K562 (cell line): ENCODE data around the gene TMEM95. TPM values are rescaled to one million over a fixed set of nuclear protein-coding genes. Genes with fewer than 3 reads are reported as not detected.

Source experiments
- ATAC-seq: fragments of 200-7000 bp; cut with Tn5 transposase; 3 replicates; pipeline ENCODE4 v1.9.1; 2020; ENCODE audit warnings: moderate library complexity
- BruUV-seq: library from RNA; stranded (reverse); fragments of 400-500 nt; replicated peaks from 2 replicates; lab custom pipeline; 2021; lab: Mats Ljungman, UMichigan
- CTCF ChIA-PET: fragments of 300-600 bp; formaldehyde crosslinking; extraction: SDS; loops from one replicate; lab custom pipeline; 2021; ENCODE audit warnings: low intra/inter-chr PET ratio; lab: Yijun Ruan, JAX
- POLR2A ChIA-PET: fragments of 300-600, 350-650 bp; sonication (Branson Sonifier 250); formaldehyde crosslinking; extraction: SDS; loops from one replicate; lab custom pipeline; 2021; ENCODE audit warnings: antibody characterized with exemption, inconsistent platforms; lab: Yijun Ruan, JAX
- DNase-seq, 4 experiments: peaks; one replicate each; pipeline versions ENCODE4 v3.0.0 to v3.0.0-alpha.2; 2011 to 2018; ENCODE audit warnings: low spot score in 3 of 4, mixed read lengths in 3 of 4; ENCODE audit errors: extremely low read depth in 1 of 4
- FAIRE-seq: peaks from 2 replicates; lab custom pipeline; 2011; peaks lifted over from hg19 to GRCh38; lab: Jason Lieb, UNC
- H2AFZ ChIP-seq: 2 replicates; pipeline ENCODE4 v1.6.0; 2011; ENCODE audit warnings: low read depth, low read length, control low read depth, inconsistent platforms
- H3K27ac ChIP-seq: fragments of 200-600 bp; 3 replicates; pipeline ENCODE4 v1.8.0; 2011; ENCODE audit warnings: low read depth, mild to moderate bottlenecking, control low read depth, inconsistent platforms, low read length, moderate library complexity, mixed read lengths; ENCODE audit errors: extremely low read depth
- H3K27me3 ChIP-seq, 2 experiments: fragments of 300-600 bp in 1 of 2; 2 replicates in 1 of 2; 3 replicates in 1 of 2; pipeline versions ENCODE4 v1.6.0 to v1.8.0; 2011; ENCODE audit warnings: inconsistent platforms in 2 of 2, low read length in 2 of 2, mild to moderate bottlenecking in 1 of 2, mixed read lengths in 1 of 2, moderate library complexity in 1 of 2; ENCODE audit not compliant: control insufficient read depth in 2 of 2, insufficient read depth in 2 of 2
- H3K36me3 ChIP-seq: fragments of 300-600 bp; 3 replicates; pipeline ENCODE4 v1.8.0; 2011; ENCODE audit warnings: mild to moderate bottlenecking, low read length, inconsistent platforms; ENCODE audit not compliant: control insufficient read depth, insufficient read depth
- H3K4me1 ChIP-seq, 2 experiments: fragments of 200-600 bp in 1 of 2; replicated peaks in 1 of 2; 2 replicates in 1 of 2; 3 replicates in 1 of 2; pipeline versions ENCODE4 v1.5.1 to v1.8.0; 2011; ENCODE audit warnings: inconsistent platforms in 2 of 2, low read length in 2 of 2, mild to moderate bottlenecking in 1 of 2, mixed read lengths in 1 of 2, moderate library complexity in 1 of 2; ENCODE audit not compliant: control insufficient read depth in 2 of 2, insufficient read depth in 2 of 2
- H3K4me2 ChIP-seq: 2 replicates; pipeline ENCODE4 v1.6.1; 2011; ENCODE audit warnings: low read length, control low read depth, inconsistent platforms, mixed read lengths; ENCODE audit not compliant: insufficient read depth
- H3K4me3 ChIP-seq: fragments of 200-600 bp; sonication (generic), shearing (Covaris generic); 2 replicates; pipeline ENCODE4 v1.5.1; 2016; ENCODE audit warnings: control low read depth, inconsistent platforms
- H3K79me2 ChIP-seq: fragments of 200-600 bp; 3 replicates; pipeline ENCODE4 v1.8.0; 2011; ENCODE audit warnings: low read length, inconsistent platforms; ENCODE audit not compliant: control insufficient read depth, insufficient read depth
- H3K9ac ChIP-seq, 2 experiments: 2 replicates each; pipeline versions ENCODE4 v1.6.0 to v1.6.1; 2011; ENCODE audit warnings: low read depth in 2 of 2, low read length in 2 of 2, control low read depth in 1 of 2, inconsistent platforms in 1 of 2, mild to moderate bottlenecking in 1 of 2, mixed read lengths in 1 of 2; ENCODE audit not compliant: insufficient read depth in 1 of 2
- H3K9me1 ChIP-seq: one replicate; pipeline ENCODE4 v1.6.0; 2011; ENCODE audit warnings: inconsistent platforms, mild to moderate bottlenecking, low read length, moderate library complexity; ENCODE audit not compliant: control insufficient read depth, insufficient read depth
- H3K9me3 ChIP-seq: replicated peaks from 2 replicates; pipeline ENCODE4 v1.5.1; 2011; ENCODE audit warnings: low read depth, low read length, inconsistent platforms; ENCODE audit not compliant: control insufficient read depth, insufficient read depth
- H4K20me1 ChIP-seq: replicated peaks from 2 replicates; pipeline ENCODE4 v1.6.1; 2011; ENCODE audit warnings: low read length, inconsistent platforms, mixed read lengths; ENCODE audit not compliant: control insufficient read depth, insufficient read depth
- CBX8 ChIP-seq: fragments of 200-600 bp; sonication (generic); IDR thresholded peaks from 2 replicates; pipeline ENCODE4 v1.6.1; 2012; ENCODE audit warnings: borderline replicate concordance, mixed run types, low read depth, mild to moderate bottlenecking, moderate library complexity, mixed read lengths, low read length, control low read depth, inconsistent platforms; ENCODE audit not compliant: poor library complexity, severe bottlenecking; ENCODE audit errors: extremely low read depth
- EWSR1 ChIP-seq: fragments of 450-650 bp; IDR thresholded peaks from 2 replicates; pipeline ENCODE4 v1.6.1; 2018; ENCODE audit warnings: borderline replicate concordance, mild to moderate bottlenecking, low read depth, moderate library complexity; ENCODE audit not compliant: partially characterized antibody
- GABPB2 ChIP-seq: fragments of 250-450 bp; sonication (Bioruptor Pico); conservative IDR thresholded peaks from 2 replicates; pipeline ENCODE4 v1.5.1; 2021; ENCODE audit warnings: mild to moderate bottlenecking
- GATAD2A ChIP-seq: fragments of 450-650 bp; IDR thresholded peaks from 2 replicates; pipeline ENCODE4 v1.6.1; 2017
- HDAC2 ChIP-seq: fragments of 450-650 bp; IDR thresholded peaks from 2 replicates; pipeline ENCODE4 v1.6.1; 2016; ENCODE audit warnings: mild to moderate bottlenecking
- KLF10 ChIP-seq: fragments of 250-450 bp; sonication (Bioruptor Pico); IDR thresholded peaks from 2 replicates; pipeline ENCODE4 v1.6.1; 2021; ENCODE audit warnings: matching md5 sums
- KLF13 ChIP-seq: fragments of 450-650 bp; IDR thresholded peaks from 2 replicates; pipeline ENCODE4 v1.6.1; 2016; ENCODE audit warnings: missing genetic modification characterization, low read depth, mild to moderate bottlenecking, missing compliant biosample characterization, moderate library complexity, borderline replicate concordance
- KLF16 ChIP-seq: IDR thresholded peaks from 2 replicates; pipeline ENCODE4 v1.6.1; 2016; ENCODE audit warnings: antibody characterized with exemption
- MEF2A ChIP-seq: IDR thresholded peaks from 2 replicates; pipeline ENCODE4 v1.6.1; 2011; ENCODE audit warnings: low read depth, mild to moderate bottlenecking, low read length, moderate library complexity; ENCODE audit not compliant: control insufficient read depth
- PML ChIP-seq: IDR thresholded peaks from 2 replicates; pipeline ENCODE4 v1.6.1; 2012; ENCODE audit warnings: low read length, inconsistent platforms
- POLR2AphosphoS5 ChIP-seq: IDR thresholded peaks from 2 replicates; pipeline ENCODE4 v1.6.1; 2011; ENCODE audit warnings: mild to moderate bottlenecking, low read depth, low read length, moderate library complexity; ENCODE audit not compliant: control insufficient read depth, insufficient read depth
- SIRT6 ChIP-seq: IDR thresholded peaks from one replicate; pipeline ENCODE4 v1.6.1; 2012; ENCODE audit warnings: low read depth, mild to moderate bottlenecking, control low read depth, inconsistent platforms, low read length, moderate library complexity
- TSC22D4 ChIP-seq: fragments of 450-650 bp; IDR thresholded peaks from 2 replicates; pipeline ENCODE4 v1.6.1; 2016; ENCODE audit warnings: missing genetic modification characterization, missing biosample characterization, control low read depth
- U2AF2 ChIP-seq: fragments of 200-400 bp; formaldehyde crosslinking; optimal IDR thresholded peaks from 2 replicates; pipeline ENCODE3; 2017; ENCODE audit warnings: low read depth, mild to moderate bottlenecking, low read length
- ZNF133 ChIP-seq: fragments of 250-450 bp; sonication (Bioruptor Pico); IDR thresholded peaks from 2 replicates; pipeline ENCODE4 v1.4.0; 2020; ENCODE audit warnings: mild to moderate bottlenecking
- ZNF551 ChIP-seq: fragments of 250-450 bp; sonication (Bioruptor Pico); IDR thresholded peaks from 2 replicates; pipeline ENCODE4 v1.5.0; 2021; ENCODE audit warnings: mild to moderate bottlenecking, moderate library complexity
- ZSCAN29 ChIP-seq: fragments of 450-650 bp; IDR thresholded peaks from 2 replicates; pipeline ENCODE4 v1.6.1; 2017
- WGBS: fragments of 100-300 bp; shearing (Covaris generic); methylation state at CpG from one replicate; pipeline ENCODE4 v1.1.6; 2016; ENCODE audit warnings: low coverage, mixed read lengths; ENCODE audit not compliant: insufficient coverage; ENCODE audit errors: missing lambda C conversion rate; 5-methylcytosine and 5-hydroxymethylcytosine counted together
- in situ Hi-C: fragments of 300-500 bp; cut with MboI; formaldehyde crosslinking; loops from 4 replicates; pipeline ENCODE4 v1.15.0; 2018; ENCODE audit warnings: inconsistent platforms, mixed read lengths
- intact Hi-C: fragments of 100-400 bp; cut with micrococcal nuclease; formaldehyde crosslinking; loops from 2 replicates; pipeline ENCODE4 v1.14.2; 2022
- polyA plus RNA-seq, 8 experiments: library from polyadenylated mRNA; depleted of rRNA in 4 of 8; stranded (reverse) in 5 of 8; unstranded in 3 of 8; fragments of >200 nt; fragmentation: Nextera tagmentation in 2 of 8; fragmentation: Illumina TruSeq in 1 of 8; extraction: Ambion mirVana in 2 of 8; extraction: Trizol in 1 of 8; gene quantifications; 2 replicates each; pipeline versions ENCODE4 v1.2.1 to v1.2.3, GENCODE V29; 2011 to 2014; ENCODE audit warnings: inconsistent platforms in 1 of 8, missing spikeins in 1 of 8
- total RNA-seq, 7 experiments: library from RNA; depleted of rRNA in 6 of 7; stranded (reverse); fragments of >200 nt in 6 of 7; fragmentation: Illumina TruSeq in 2 of 7; extraction: Trizol in 2 of 7; gene quantifications; 2 replicates each; pipeline versions ENCODE4 v1.2.1 to v1.2.3, GENCODE V29; 2011 to 2021; ENCODE audit warnings: low replicate concordance in 1 of 7
- TF ChIP-seq, protein P1 (sequence below), 2 experiments: IDR thresholded peaks; 2 replicates each; pipeline ENCODE4 v1.6.1; 2012; ENCODE audit warnings: improper control_type of control experiment in 2 of 2, low read depth in 2 of 2, low read length in 2 of 2, borderline replicate concordance in 1 of 2
- TF ChIP-seq, protein P2 (sequence below): IDR thresholded peaks from 3 replicates; pipeline ENCODE4 v1.6.1; 2011; ENCODE audit warnings: borderline replicate concordance, mild to moderate bottlenecking; ENCODE audit not compliant: insufficient read length, insufficient read depth
- TF ChIP-seq, protein P3 (sequence below): fragments of 250-450 bp; sonication (Bioruptor Pico); IDR thresholded peaks from 2 replicates; pipeline ENCODE4 v1.5.1; 2021; ENCODE audit warnings: mild to moderate bottlenecking

The TMEM95 gene
- total and polyA plus RNA-seq, 9 of the 15 experiments (the other 6 are each of a cell fraction or from before 2014, with no cell fraction given) = not detected

DNA sequence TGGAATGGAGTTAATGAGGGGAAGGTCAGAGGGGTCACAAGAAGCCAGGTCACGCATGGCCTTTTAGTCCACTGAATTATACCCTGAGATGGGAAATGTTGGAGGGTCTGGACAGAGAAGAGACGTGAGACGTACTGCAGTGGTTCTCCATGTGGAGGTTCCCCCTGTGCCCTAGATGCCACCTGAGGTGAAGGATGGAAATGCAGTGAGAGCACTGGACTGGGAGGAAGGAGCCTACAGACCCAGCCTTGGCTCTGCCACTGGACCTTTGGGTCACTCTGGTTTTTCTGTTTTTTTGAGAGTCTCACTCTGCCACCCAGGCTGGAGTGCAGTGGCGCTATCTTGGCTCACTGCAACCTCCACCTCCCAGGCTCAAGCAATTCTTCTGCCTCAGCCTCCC is 41.2 kb downstream of the TMEM95 start:
- Histone ChIP-seq H3K9me1 (no peaks in the 10 kb centered on the region), H3K27ac (no peak overlapping the region), H3K9ac (no peak overlapping the region), H3K27me3 (no peaks in the 10 kb centered on the region), H4K20me1 (no peaks in the 10 kb centered on the region), H2AFZ (no peak overlapping the region), H3K4me3 (no peak overlapping the region), H3K4me2 (no peak overlapping the region), H3K9me3 (no peaks in the 10 kb centered on the region), H3K4me1 (peaks cover 3 to 29% of the 10 kb centered on the region in 2 experiments; a peak in 4 of 5 replicates), H3K79me2 (no peaks in the 10 kb centered on the region), H3K36me3 (no peaks in the 10 kb centered on the region; the same call in 2 of the 3 replicates)
- BruUV-seq = no TSS peak
- ChIA-PET POLR2A (no interaction called here), CTCF (no interaction called here)
- intact Hi-C loops (no loop called here), in situ Hi-C loops (no loop called here)
- ATAC-seq = no peak
- no peak for TF ChIP-seq KLF16
- no peak for TF ChIP-seq ZNF551 (CRISPR knock-in tag)
- TF ChIP-seq ZSCAN29 = no peak
- TF ChIP-seq KLF13 = no peak
- no peak for TF ChIP-seq KLF10 (CRISPR knock-in tag)
- no peak for TF ChIP-seq MEF2A
- TF ChIP-seq ZNF133 (CRISPR knock-in tag) = no peak
- no peak for TF ChIP-seq TSC22D4
- TF ChIP-seq PML = no peak
- TF ChIP-seq, protein P1, sequence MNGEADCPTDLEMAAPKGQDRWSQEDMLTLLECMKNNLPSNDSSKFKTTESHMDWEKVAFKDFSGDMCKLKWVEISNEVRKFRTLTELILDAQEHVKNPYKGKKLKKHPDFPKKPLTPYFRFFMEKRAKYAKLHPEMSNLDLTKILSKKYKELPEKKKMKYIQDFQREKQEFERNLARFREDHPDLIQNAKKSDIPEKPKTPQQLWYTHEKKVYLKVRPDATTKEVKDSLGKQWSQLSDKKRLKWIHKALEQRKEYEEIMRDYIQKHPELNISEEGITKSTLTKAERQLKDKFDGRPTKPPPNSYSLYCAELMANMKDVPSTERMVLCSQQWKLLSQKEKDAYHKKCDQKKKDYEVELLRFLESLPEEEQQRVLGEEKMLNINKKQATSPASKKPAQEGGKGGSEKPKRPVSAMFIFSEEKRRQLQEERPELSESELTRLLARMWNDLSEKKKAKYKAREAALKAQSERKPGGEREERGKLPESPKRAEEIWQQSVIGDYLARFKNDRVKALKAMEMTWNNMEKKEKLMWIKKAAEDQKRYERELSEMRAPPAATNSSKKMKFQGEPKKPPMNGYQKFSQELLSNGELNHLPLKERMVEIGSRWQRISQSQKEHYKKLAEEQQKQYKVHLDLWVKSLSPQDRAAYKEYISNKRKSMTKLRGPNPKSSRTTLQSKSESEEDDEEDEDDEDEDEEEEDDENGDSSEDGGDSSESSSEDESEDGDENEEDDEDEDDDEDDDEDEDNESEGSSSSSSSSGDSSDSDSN (IDR thresholded peaks at IDR 0.05; ENCODE audit: borderline replicate concordance in 1 of 2, low read depth in 2 of 2, low read length in 2 of 2) = no peak
- no peak for TF ChIP-seq U2AF2
- TF ChIP-seq GABPB2 (CRISPR knock-in tag) = no peak
- TF ChIP-seq GATAD2A = no peak
- no peak for TF ChIP-seq EWSR1
- TF ChIP-seq POLR2AphosphoS5 = no peak
- no peak for TF ChIP-seq SIRT6
- TF ChIP-seq CBX8 = no peak
- TF ChIP-seq, protein P2, sequence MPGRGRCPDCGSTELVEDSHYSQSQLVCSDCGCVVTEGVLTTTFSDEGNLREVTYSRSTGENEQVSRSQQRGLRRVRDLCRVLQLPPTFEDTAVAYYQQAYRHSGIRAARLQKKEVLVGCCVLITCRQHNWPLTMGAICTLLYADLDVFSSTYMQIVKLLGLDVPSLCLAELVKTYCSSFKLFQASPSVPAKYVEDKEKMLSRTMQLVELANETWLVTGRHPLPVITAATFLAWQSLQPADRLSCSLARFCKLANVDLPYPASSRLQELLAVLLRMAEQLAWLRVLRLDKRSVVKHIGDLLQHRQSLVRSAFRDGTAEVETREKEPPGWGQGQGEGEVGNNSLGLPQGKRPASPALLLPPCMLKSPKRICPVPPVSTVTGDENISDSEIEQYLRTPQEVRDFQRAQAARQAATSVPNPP = no peak
- TF ChIP-seq, protein P3, sequence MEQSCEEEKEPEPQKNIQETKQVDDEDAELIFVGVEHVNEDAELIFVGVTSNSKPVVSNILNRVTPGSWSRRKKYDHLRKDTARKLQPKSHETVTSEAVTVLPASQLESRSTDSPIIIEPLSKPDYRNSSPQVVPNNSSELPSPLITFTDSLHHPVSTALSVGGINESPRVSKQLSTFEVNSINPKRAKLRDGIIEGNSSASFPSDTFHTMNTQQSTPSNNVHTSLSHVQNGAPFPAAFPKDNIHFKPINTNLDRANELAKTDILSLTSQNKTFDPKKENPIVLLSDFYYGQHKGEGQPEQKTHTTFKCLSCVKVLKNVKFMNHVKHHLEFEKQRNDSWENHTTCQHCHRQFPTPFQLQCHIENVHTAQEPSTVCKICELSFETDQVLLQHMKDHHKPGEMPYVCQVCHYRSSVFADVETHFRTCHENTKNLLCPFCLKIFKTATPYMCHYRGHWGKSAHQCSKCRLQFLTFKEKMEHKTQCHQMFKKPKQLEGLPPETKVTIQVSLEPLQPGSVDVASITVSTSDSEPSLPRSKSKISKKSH = no peak
- no peak for TF ChIP-seq HDAC2
- WGBS = 90% methylated on average over 2 of the region's 4 CpGs
- no peak for FAIRE-seq
- DNase-seq = no peak
